ENCODE data around the gene INPP5J.

DNA sequence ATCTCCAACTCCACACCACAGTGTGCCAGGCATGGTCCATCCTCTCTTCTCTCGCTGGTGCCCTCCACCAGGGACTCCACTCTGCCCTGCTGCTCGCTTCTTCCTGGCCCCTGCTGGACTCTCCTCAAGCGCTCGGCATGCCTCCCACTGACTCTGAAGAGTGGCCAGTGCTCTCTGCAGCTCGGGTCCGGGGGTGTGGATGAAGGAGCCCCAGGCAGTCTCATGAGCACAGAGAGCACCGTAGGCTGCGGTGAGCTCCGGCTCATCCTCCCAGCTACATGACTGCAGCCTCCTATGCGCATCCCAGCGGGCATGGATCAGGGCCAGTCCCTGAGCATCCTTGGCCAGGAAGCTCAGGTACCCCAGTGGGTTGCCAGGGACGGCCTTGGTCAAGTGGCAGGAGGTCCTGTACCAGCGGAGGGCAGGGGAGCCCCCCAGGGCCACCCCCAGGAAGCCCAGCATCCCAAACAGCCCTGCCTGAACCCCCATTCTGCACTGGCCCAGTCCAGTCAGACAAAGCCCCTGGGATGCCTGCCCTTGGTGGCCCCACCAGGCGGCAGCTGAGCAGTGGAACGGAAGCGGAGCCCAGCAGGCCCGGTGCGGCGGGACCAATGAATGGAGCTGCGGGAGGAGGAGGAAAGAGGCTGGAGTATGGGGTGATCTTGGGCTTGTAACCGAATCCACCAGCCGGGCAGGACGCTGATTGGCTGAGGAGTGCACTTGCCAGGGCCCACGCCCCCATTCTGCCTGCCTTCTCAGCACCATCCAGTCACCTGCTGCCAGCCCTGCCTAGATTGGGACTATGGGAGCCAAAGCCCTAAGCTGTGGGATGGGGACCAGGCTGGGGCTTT lies 17.3 kb downstream of the INPP5J start, which contains the start of gene PLA2G3:
- TF ChIP-seq, protein P1, sequence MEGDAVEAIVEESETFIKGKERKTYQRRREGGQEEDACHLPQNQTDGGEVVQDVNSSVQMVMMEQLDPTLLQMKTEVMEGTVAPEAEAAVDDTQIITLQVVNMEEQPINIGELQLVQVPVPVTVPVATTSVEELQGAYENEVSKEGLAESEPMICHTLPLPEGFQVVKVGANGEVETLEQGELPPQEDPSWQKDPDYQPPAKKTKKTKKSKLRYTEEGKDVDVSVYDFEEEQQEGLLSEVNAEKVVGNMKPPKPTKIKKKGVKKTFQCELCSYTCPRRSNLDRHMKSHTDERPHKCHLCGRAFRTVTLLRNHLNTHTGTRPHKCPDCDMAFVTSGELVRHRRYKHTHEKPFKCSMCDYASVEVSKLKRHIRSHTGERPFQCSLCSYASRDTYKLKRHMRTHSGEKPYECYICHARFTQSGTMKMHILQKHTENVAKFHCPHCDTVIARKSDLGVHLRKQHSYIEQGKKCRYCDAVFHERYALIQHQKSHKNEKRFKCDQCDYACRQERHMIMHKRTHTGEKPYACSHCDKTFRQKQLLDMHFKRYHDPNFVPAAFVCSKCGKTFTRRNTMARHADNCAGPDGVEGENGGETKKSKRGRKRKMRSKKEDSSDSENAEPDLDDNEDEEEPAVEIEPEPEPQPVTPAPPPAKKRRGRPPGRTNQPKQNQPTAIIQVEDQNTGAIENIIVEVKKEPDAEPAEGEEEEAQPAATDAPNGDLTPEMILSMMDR (IDR thresholded peaks at IDR 0.05; ENCODE audit: insufficient read depth, low read length, poor library complexity, severe bottlenecking) = no peak
- TF ChIP-seq EZH2phosphoT487 (conservative IDR thresholded peaks at IDR 0.05; ENCODE audit: low read length) = no peak

Measured in SU-DHL-6 (cell line).